Measurements from ENCODE around the gene PIP5K1B.

DNA sequence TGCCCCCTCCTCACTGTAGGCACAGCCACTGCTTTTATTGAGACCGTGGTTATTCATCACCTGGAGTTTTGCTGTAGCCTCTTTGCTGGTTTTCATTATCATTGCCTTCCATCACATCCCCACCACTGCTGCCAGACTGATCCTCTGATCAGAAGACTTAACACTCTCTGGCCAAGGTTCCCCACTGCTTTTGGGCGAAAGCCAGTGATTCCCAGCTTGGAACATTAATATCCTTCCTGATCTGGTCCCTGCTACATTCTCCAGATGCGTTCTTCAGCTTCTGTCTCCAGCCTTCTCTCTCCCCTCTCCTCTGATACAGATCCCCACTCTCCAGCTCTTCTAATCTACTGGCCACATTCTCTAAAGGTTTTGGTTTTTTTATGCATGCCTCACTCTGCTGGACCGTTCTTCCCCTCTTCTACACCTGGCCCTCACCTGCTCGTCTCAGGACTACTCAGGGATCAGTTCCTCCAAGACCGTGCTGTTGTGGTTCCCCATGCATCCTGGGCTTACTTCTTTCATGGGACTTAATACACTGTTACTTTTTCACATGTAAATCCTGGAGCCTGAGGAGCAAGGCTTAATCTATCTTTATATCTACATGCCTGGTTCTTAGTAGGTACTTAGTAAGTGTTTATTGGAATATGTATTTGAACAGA, 193.9 kb downstream of the PIP5K1B start:
- TF ChIP-seq, protein P1, sequence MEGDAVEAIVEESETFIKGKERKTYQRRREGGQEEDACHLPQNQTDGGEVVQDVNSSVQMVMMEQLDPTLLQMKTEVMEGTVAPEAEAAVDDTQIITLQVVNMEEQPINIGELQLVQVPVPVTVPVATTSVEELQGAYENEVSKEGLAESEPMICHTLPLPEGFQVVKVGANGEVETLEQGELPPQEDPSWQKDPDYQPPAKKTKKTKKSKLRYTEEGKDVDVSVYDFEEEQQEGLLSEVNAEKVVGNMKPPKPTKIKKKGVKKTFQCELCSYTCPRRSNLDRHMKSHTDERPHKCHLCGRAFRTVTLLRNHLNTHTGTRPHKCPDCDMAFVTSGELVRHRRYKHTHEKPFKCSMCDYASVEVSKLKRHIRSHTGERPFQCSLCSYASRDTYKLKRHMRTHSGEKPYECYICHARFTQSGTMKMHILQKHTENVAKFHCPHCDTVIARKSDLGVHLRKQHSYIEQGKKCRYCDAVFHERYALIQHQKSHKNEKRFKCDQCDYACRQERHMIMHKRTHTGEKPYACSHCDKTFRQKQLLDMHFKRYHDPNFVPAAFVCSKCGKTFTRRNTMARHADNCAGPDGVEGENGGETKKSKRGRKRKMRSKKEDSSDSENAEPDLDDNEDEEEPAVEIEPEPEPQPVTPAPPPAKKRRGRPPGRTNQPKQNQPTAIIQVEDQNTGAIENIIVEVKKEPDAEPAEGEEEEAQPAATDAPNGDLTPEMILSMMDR (IDR thresholded peaks at IDR 0.05 in 2 of 3, conservative IDR thresholded peaks at IDR 0.05 in 1 of 3; ENCODE audit: control insufficient read depth in 2 of 3, extremely low read depth in 1 of 3, insufficient read depth in 1 of 3, low read depth in 3 of 3, low read length in 3 of 3), result no peak
- TF ChIP-seq NFXL1 (IDR thresholded peaks at IDR 0.05; ENCODE audit: borderline replicate concordance), result no peak
- TF ChIP-seq FOS (IDR thresholded peaks at IDR 0.05; ENCODE audit: borderline replicate concordance, extremely low read depth, insufficient read length), result no peak
- TF ChIP-seq SUZ12 (IDR thresholded peaks at IDR 0.05; ENCODE audit: unreplicated experiment), result no peak
- TF ChIP-seq POLR2A (IDR thresholded peaks at IDR 0.05; ENCODE audit: low read depth, low read length), result no peak
- TF ChIP-seq, protein P2, sequence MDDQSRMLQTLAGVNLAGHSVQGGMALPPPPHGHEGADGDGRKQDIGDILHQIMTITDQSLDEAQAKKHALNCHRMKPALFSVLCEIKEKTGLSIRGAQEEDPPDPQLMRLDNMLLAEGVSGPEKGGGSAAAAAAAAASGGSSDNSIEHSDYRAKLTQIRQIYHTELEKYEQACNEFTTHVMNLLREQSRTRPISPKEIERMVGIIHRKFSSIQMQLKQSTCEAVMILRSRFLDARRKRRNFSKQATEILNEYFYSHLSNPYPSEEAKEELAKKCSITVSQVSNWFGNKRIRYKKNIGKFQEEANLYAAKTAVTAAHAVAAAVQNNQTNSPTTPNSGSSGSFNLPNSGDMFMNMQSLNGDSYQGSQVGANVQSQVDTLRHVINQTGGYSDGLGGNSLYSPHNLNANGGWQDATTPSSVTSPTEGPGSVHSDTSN (IDR thresholded peaks at IDR 0.05; ENCODE audit: insufficient replicate concordance, low read depth, low read length), result no peak
- TF ChIP-seq HDAC2 (IDR thresholded peaks at IDR 0.05), result no peak
- TF ChIP-seq ZZZ3 (IDR thresholded peaks at IDR 0.05; ENCODE audit: control insufficient read depth, insufficient read length, low read depth), result no peak
- TF ChIP-seq EZH2 (IDR thresholded peaks at IDR 0.05; ENCODE audit: borderline replicate concordance, control insufficient read depth, low read depth, low read length), result no peak
- TF ChIP-seq SIN3A (IDR thresholded peaks at IDR 0.05; ENCODE audit: low read depth, low read length), result no peak
- TF ChIP-seq MXI1 (IDR thresholded peaks at IDR 0.05; ENCODE audit: low read depth, low read length), result no peak
